ENCODE measurements around the gene MAP2K5. TPM values are rescaled to one million over a fixed set of nuclear protein-coding genes. Genes with fewer than 3 reads are reported as not detected.

MAP2K5 gene
- total and polyA plus RNA-seq, 9 of the 15 experiments (the other 6 are each of a cell fraction or from before 2014, with no cell fraction given), result 0.41 to 16.5 (median 7.5) TPM

GRCh38 chr15:67534360-67534759, 8.1 kb upstream of the MAP2K5 start:
- H3K9ac ChIP-seq (ENCODE audit: insufficient read depth in 1 of 2, low read depth in 2 of 2, low read length in 2 of 2), result no peak overlapping the region
- no peaks in the 10 kb centered on the region for H3K79me2 ChIP-seq (ENCODE audit: control insufficient read depth, insufficient read depth, low read length)
- FAIRE-seq (no peak), DNase-seq (ENCODE audit: extremely low read depth in 1 of 4, low spot score in 3 of 4) (no peak), ATAC-seq (no peak)
- no peak overlapping the region for H2AFZ ChIP-seq (ENCODE audit: low read depth, low read length)
- no TSS peak for BruUV-seq (replicated peaks)
- H3K36me3 ChIP-seq (ENCODE audit: control insufficient read depth, insufficient read depth, low read length), result no peaks in the 10 kb centered on the region
- no peak overlapping the region for H3K4me3 ChIP-seq
- no peaks in the 10 kb centered on the region for H3K9me3 ChIP-seq (replicated peaks; ENCODE audit: control insufficient read depth, insufficient read depth, low read depth, low read length)
- no peak overlapping the region for H3K4me2 ChIP-seq (ENCODE audit: insufficient read depth, low read length)
- in situ Hi-C loops (cut with MboI) (no loop called here), intact Hi-C loops (cut with micrococcal nuclease) (no loop called here)
- POLR2A ChIA-PET, result interaction anchor here (0.6 to 1.3 kb wide), 2 partner anchors 8 to 827 kb away, joined by 3 read pairs; partner anchors contain the start of gene MAP2K5
- 80% methylated on average over 1 of the region's 1 CpG for WGBS (ENCODE audit: insufficient coverage, low coverage, missing lambda C conversion rate)
- H4K20me1 ChIP-seq (replicated peaks; ENCODE audit: control insufficient read depth, insufficient read depth, low read length), result no peaks in the 10 kb centered on the region
- H3K27me3 ChIP-seq (ENCODE audit: control insufficient read depth in 2 of 2, insufficient read depth in 2 of 2, low read length in 2 of 2), result no peaks in the 10 kb centered on the region
- H3K9me1 ChIP-seq (ENCODE audit: control insufficient read depth, insufficient read depth, low read length), result no peaks in the 10 kb centered on the region
- no peaks in the 10 kb centered on the region for H3K4me1 ChIP-seq (replicated peaks in 1 of 2; ENCODE audit: control insufficient read depth in 2 of 2, insufficient read depth in 2 of 2, low read length in 2 of 2)
- H3K27ac ChIP-seq (ENCODE audit: extremely low read depth, low read depth, low read length), result no peak overlapping the region
- CTCF ChIA-PET (ENCODE audit: low intra/inter-chr PET ratio), result no interaction called here
- TF ChIP-seq CBFA2T3 (IDR thresholded peaks at IDR 0.05), result no peak
- TF ChIP-seq ZBTB40 (IDR thresholded peaks at IDR 0.05), result no peak
- no peak for TF ChIP-seq ZBTB40 (CRISPR knock-in tag; IDR thresholded peaks at IDR 0.05)
- TF ChIP-seq, protein P1, sequence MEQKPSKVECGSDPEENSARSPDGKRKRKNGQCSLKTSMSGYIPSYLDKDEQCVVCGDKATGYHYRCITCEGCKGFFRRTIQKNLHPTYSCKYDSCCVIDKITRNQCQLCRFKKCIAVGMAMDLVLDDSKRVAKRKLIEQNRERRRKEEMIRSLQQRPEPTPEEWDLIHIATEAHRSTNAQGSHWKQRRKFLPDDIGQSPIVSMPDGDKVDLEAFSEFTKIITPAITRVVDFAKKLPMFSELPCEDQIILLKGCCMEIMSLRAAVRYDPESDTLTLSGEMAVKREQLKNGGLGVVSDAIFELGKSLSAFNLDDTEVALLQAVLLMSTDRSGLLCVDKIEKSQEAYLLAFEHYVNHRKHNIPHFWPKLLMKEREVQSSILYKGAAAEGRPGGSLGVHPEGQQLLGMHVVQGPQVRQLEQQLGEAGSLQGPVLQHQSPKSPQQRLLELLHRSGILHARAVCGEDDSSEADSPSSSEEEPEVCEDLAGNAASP (IDR thresholded peaks at IDR 0.05), result no peak
- TF ChIP-seq, protein P2, sequence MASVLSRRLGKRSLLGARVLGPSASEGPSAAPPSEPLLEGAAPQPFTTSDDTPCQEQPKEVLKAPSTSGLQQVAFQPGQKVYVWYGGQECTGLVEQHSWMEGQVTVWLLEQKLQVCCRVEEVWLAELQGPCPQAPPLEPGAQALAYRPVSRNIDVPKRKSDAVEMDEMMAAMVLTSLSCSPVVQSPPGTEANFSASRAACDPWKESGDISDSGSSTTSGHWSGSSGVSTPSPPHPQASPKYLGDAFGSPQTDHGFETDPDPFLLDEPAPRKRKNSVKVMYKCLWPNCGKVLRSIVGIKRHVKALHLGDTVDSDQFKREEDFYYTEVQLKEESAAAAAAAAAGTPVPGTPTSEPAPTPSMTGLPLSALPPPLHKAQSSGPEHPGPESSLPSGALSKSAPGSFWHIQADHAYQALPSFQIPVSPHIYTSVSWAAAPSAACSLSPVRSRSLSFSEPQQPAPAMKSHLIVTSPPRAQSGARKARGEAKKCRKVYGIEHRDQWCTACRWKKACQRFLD (CRISPR knock-in tag; IDR thresholded peaks at IDR 0.05), result no peak
- TF ChIP-seq HNRNPUL1 (IDR thresholded peaks at IDR 0.05; ENCODE audit: low read length), result no peak
- no peak for TF ChIP-seq POLR2G (IDR thresholded peaks at IDR 0.05; ENCODE audit: low read depth, low read length)
- no peak for TF ChIP-seq ZNF232 (CRISPR knock-in tag; IDR thresholded peaks at IDR 0.05)
- no peak for TF ChIP-seq SP2 (IDR thresholded peaks at IDR 0.05; ENCODE audit: extremely low read depth, low read depth, low read length, poor library complexity, severe bottlenecking)
- TF ChIP-seq SAP30 (IDR thresholded peaks at IDR 0.05; ENCODE audit: borderline replicate concordance, insufficient read depth, low read depth, low read length, poor library complexity, severe bottlenecking), result no peak
